MCF 10A (cell line): Measurements from ENCODE around the gene NCF4. TPM values are rescaled to one million over a fixed set of nuclear protein-coding genes. Genes with fewer than 3 reads are reported as not detected.

Experiments
- BruUV-seq: library from RNA; stranded (reverse); fragments of 400-500 nt; replicated peaks from 2 replicates; lab custom pipeline; 2021; lab: Mats Ljungman, UMichigan
- CTCF ChIA-PET: fragments of 300-600 bp; sonication (Branson Sonifier 250); formaldehyde crosslinking; extraction: SDS; loops from one replicate; lab custom pipeline; 2021; ENCODE audit warnings: antibody characterized with exemption, inconsistent platforms; lab: Yijun Ruan, JAX
- POLR2A ChIA-PET: fragments of 300-600, 350-650 bp; sonication (Branson Sonifier 250); formaldehyde crosslinking; extraction: SDS; loops from one replicate; lab custom pipeline; 2020; ENCODE audit warnings: antibody characterized with exemption, inconsistent platforms; lab: Yijun Ruan, JAX
- DNase-seq: peaks from one replicate; pipeline ENCODE4 v3.0.0-alpha.2; 2018; ENCODE audit not compliant: unreplicated experiment
- H3K27ac Mint-ChIP-seq: one replicate; pipeline ENCODE4 v1.8.0; 2022; ENCODE audit warnings: mild to moderate bottlenecking, low read depth, mixed read lengths; ENCODE audit not compliant: unreplicated experiment
- H3K27me3 Mint-ChIP-seq: one replicate; pipeline ENCODE4 v1.8.0; 2022; ENCODE audit warnings: mixed read lengths; ENCODE audit not compliant: insufficient read depth, unreplicated experiment
- H3K36me3 Mint-ChIP-seq: one replicate; pipeline ENCODE4 v1.8.0; 2022; ENCODE audit warnings: mild to moderate bottlenecking, moderate library complexity, mixed read lengths; ENCODE audit not compliant: insufficient read depth, unreplicated experiment
- H3K4me1 Mint-ChIP-seq: one replicate; pipeline ENCODE4 v1.8.0; 2022; ENCODE audit warnings: mixed read lengths; ENCODE audit not compliant: insufficient read depth, unreplicated experiment
- H3K4me3 Mint-ChIP-seq: one replicate; pipeline ENCODE4 v1.8.0; 2022; ENCODE audit warnings: mild to moderate bottlenecking, moderate library complexity, mixed read lengths; ENCODE audit not compliant: unreplicated experiment
- H3K9me3 Mint-ChIP-seq: one replicate; pipeline ENCODE4 v1.8.0; 2022; ENCODE audit warnings: mixed read lengths; ENCODE audit not compliant: unreplicated experiment
- intact Hi-C: fragments of 100-400 bp; cut with micrococcal nuclease; formaldehyde crosslinking; loops from 2 replicates; pipeline ENCODE4 v1.14.1; 2022
- total RNA-seq: library from RNA; stranded (reverse); gene quantifications from 2 replicates; pipeline ENCODE4 v1.2.3, GENCODE V29; 2022
- TF ChIP-seq, protein P1 (sequence below): fragments of 200-600 bp; IDR thresholded peaks from one replicate; pipeline ENCODE4 v1.8.0; 2022; ENCODE audit warnings: antibody characterized with exemption, mild to moderate bottlenecking; ENCODE audit not compliant: unreplicated experiment

NCF4 gene
- total RNA-seq, 1 experiment from 2014 or later = not detected

DNA sequence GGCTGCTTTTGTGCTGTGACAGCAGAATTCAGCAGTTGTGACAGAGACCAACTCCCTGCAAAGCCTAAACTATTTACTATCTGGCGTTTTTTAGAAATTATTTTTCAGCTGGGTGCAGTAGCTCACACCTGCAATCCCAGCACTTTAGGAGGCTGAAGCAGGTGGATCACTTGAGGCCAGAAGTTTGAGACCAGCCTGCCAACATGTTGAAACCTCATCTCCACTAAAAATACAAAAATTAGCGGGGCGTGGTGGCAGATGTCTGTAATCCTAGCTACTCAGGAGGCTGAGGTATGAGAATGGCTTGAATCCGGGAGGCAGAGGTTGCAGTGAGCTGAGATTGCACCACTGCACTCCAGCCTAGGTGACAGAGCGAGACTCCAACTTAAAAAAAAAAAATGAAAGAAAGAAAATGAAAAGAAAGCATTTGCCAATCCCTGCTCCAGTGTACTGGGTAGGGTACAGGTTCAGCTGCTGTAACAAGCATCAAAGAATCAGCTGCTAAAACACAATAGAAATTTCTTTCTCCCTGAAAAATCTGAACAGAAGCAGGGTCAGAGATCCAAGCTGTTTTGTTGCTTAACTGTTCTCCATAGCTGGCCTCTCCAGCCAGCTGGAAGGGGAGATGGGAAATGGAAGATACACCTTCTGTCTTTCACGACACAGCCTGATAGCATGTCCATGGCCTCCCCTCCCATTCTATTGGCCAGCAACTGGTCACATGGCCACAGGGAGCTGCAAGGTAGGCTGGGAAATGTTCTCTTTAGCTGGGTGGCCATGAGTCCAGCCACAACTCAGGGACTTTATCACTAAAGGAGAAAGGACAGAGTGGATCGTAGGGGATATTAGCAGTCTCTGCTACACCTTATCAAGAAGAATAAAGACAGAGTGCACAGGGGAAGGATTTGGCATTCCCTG lies 8.5 kb upstream of the NCF4 start:
- peaks cover 5% of the 10 kb centered on the region for H3K4me1 Mint-ChIP-seq
- ChIA-PET POLR2A (no interaction called here), CTCF (interaction anchor here (0.6 to 1.5 kb wide), 11 partner anchors 9 to 1812 kb away, joined by 3 to 5 read pairs (median 3); partner anchors contain the start of gene IFT27)
- no peak for DNase-seq
- H3K27ac Mint-ChIP-seq = no peak overlapping the region
- TF ChIP-seq, protein P1, sequence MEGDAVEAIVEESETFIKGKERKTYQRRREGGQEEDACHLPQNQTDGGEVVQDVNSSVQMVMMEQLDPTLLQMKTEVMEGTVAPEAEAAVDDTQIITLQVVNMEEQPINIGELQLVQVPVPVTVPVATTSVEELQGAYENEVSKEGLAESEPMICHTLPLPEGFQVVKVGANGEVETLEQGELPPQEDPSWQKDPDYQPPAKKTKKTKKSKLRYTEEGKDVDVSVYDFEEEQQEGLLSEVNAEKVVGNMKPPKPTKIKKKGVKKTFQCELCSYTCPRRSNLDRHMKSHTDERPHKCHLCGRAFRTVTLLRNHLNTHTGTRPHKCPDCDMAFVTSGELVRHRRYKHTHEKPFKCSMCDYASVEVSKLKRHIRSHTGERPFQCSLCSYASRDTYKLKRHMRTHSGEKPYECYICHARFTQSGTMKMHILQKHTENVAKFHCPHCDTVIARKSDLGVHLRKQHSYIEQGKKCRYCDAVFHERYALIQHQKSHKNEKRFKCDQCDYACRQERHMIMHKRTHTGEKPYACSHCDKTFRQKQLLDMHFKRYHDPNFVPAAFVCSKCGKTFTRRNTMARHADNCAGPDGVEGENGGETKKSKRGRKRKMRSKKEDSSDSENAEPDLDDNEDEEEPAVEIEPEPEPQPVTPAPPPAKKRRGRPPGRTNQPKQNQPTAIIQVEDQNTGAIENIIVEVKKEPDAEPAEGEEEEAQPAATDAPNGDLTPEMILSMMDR = no peak
- intact Hi-C loops = no loop called here
- peaks cover 52% of the 10 kb centered on the region for H3K27me3 Mint-ChIP-seq
- H3K9me3 Mint-ChIP-seq = no peaks in the 10 kb centered on the region
- BruUV-seq = no TSS peak
- no peak overlapping the region for H3K4me3 Mint-ChIP-seq
- H3K36me3 Mint-ChIP-seq = no peaks in the 10 kb centered on the region

DNA sequence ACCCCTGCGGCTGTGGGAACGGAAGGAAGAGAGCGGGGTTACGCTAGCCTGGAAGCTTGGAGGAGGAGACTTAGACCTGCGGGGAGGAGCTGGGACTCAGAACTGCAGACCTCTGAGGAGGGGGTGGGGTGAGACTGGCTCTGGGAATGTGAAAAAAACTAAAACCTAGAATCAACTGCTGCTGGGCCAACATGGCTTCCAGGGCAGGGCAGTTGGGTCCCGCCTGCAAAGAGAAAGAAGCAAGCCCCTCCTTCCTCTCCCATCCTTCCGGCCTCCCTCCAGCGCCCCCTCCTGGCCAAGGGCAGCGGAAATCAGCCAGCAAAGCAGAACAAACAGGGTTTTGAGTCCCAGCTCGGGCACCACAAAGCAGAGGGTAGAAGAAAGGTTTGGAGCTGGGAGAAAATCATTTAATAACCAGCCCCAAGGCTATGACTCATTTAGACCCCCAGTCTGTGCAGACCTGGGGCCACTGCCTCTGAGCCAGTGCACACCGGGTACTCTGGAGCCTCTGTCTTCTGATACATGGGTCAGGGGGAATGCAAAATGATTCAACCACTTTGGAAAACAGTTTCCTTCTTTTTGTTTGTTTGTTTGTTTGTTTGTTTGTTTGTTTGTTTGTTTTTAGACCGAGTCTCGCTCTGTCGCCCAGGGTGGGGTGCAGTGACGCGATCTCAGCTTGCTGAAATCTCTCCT lies 7.3 kb upstream of the NCF4 start:
- H3K27me3 Mint-ChIP-seq = peaks cover 55% of the 10 kb centered on the region
- TF ChIP-seq, protein P1 = peak; percentile 48
- DNase-seq = peak; percentile 52

DNA sequence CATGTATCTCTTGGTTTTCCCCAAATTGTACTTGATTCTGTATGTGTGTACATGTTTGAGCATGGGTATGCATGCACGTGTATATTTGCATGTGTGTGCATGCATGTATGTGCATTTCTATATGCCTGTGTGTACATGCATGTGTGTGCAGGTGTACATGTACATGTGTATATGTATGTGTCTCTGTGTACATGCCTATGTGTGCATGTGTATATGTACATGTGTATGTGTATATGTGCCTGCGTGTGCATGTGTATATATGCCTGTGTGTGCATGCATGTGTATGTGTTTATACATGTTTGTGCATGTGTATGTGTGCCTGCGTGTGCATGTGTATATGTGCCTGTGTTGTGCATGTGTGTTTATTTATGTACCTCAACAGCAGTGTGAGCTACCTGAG lies 5.3 kb upstream of the NCF4 start:
- TF ChIP-seq, protein P1 = no peak
- ChIA-PET POLR2A (interaction anchor here (1.7 kb wide), 1 partner anchor 15 kb away, joined by 4 read pairs; no protein-coding TSS in a partner anchor), CTCF (interaction anchor here (0.6 to 6.2 kb wide), 37 partner anchors 12 to 335 kb away, joined by 3 to 93 read pairs (median 4); partner anchors contain the start of genes IFT27 and PVALB)
- Mint-ChIP-seq H3K36me3 (no peaks in the 10 kb centered on the region), H3K27ac (no peak overlapping the region), H3K9me3 (no peaks in the 10 kb centered on the region), H3K27me3 (peaks cover 36% of the 10 kb centered on the region), H3K4me3 (no peak overlapping the region), H3K4me1 (peaks cover 14% of the 10 kb centered on the region)
- no peak for DNase-seq
- intact Hi-C loops = no loop called here
- BruUV-seq = no TSS peak

More for the DNA sequence above, 7.3 kb upstream of the NCF4 start:
- BruUV-seq = no TSS peak
- no peaks in the 10 kb centered on the region for H3K36me3 Mint-ChIP-seq
- ChIA-PET CTCF (interaction anchor here (0.6 to 1.5 kb wide), 9 partner anchors 10 to 307 kb away, joined by 3 to 5 read pairs (median 3); no protein-coding TSS in a partner anchor), POLR2A (no interaction called here)
- intact Hi-C loops = no loop called here
- H3K4me1 Mint-ChIP-seq = peaks cover 5% of the 10 kb centered on the region
- no peak overlapping the region for H3K4me3 Mint-ChIP-seq
- H3K9me3 Mint-ChIP-seq = no peaks in the 10 kb centered on the region
- no peak overlapping the region for H3K27ac Mint-ChIP-seq
